Omental fat pad (tissue), 4 donors: ENCODE measurements around the gene KRTAP10-5. TPM values are rescaled to one million over a fixed set of nuclear protein-coding genes. Genes with fewer than 3 reads are reported as not detected.

Source experiments
- ATAC-seq: fragments of 150-250 bp; one replicate; pipeline ENCODE4 v1.9.1; 2016; ENCODE audit warnings: mild to moderate bottlenecking, moderate library complexity; ENCODE audit not compliant: low FRiP score
- DNase-seq: peaks from one replicate; pipeline ENCODE4 v3.0.0-alpha.2; 2019; ENCODE audit warnings: low spot score
- total RNA-seq, 4 donors: library from RNA; depleted of rRNA; stranded (reverse); fragments of >200 nt; gene quantifications; one replicate each; pipeline ENCODE4 v1.1.0, GENCODE V29; 2016
- TF ChIP-seq, protein P1 (sequence below), 3 donors: fragments of 450-650 bp; IDR thresholded peaks; one replicate each; pipeline ENCODE4 v1.5.1; 2016 to 2017; ENCODE audit warnings: antibody characterized with exemption in 3 of 3, mild to moderate bottlenecking in 3 of 3, moderate library complexity in 2 of 3

KRTAP10-5 gene
- total RNA-seq, 4 donors from 2014 or later: not detected

DNA sequence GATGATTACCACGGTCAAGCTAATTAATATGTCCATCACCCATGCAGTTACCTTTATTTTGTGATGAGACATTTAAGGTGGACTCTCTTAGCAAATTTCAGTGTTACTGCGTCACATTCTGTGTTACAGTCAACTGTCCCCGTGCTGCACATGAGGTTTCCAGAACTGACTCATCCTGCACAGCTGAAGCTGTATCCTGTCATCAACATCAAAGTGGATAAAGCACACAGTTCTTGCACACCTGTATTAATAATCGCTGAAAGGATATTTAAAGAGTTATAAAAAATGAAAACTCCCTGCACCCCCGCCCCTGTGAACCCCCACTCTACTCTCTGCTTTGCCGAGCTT, 3.4 kb upstream of the KRTAP10-5 start:
- TF ChIP-seq, protein P1, sequence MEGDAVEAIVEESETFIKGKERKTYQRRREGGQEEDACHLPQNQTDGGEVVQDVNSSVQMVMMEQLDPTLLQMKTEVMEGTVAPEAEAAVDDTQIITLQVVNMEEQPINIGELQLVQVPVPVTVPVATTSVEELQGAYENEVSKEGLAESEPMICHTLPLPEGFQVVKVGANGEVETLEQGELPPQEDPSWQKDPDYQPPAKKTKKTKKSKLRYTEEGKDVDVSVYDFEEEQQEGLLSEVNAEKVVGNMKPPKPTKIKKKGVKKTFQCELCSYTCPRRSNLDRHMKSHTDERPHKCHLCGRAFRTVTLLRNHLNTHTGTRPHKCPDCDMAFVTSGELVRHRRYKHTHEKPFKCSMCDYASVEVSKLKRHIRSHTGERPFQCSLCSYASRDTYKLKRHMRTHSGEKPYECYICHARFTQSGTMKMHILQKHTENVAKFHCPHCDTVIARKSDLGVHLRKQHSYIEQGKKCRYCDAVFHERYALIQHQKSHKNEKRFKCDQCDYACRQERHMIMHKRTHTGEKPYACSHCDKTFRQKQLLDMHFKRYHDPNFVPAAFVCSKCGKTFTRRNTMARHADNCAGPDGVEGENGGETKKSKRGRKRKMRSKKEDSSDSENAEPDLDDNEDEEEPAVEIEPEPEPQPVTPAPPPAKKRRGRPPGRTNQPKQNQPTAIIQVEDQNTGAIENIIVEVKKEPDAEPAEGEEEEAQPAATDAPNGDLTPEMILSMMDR (IDR thresholded peaks at IDR 0.05): no peak
- ATAC-seq (no peak), DNase-seq (no peak)

DNA sequence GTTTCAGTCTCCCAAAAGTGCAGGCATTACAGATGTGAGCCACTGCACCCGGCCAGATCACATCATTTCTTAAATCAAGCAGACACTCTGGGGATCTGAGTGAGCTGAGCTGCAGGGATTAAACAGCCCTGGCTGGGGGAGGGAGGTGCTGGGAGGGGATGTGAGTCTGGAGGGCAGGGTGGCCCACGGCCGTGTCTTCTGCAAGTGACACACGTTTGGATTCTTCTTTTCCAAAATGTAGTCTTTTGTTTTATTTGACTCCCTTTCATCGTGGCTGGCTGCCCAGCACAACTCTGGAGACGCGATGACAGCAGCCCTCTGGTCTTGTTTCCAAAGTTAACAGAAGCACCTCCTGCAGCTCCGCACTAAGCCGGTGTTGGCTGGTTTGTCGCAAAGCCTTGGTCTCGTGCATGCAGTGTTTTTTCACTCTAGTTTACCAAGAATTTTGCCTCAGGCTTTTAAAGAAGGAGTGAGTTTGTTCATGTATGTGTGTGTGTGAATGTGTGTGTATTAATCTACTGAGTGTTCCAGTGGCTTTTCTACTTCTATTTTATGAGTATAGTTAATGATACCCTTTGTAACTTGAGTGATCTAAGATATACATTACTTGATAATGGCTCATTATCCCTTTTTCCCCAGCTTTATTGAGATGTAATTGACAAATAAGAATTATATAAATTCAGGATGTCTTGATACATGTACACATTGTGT, 2.8 kb upstream of the KRTAP10-5 start:
- no peak for ATAC-seq
- TF ChIP-seq, protein P1 (IDR thresholded peaks at IDR 0.05): no peak
- no peak for DNase-seq

GRCh38 chr21:44582055-44582454, 1.7 kb upstream of the KRTAP10-5 start:
- DNase-seq (no peak), ATAC-seq (no peak)
- TF ChIP-seq, protein P1 (IDR thresholded peaks at IDR 0.05): no peak

- DNase-seq: no peak
- TF ChIP-seq, protein P1 (IDR thresholded peaks at IDR 0.05): no peak
- ATAC-seq: no peak
These were observed 754 bp upstream of the KRTAP10-5 start for GRCh38 chr21:44581158-44581557.

- DNase-seq (no peak), ATAC-seq (no peak)
- TF ChIP-seq, protein P1 (IDR thresholded peaks at IDR 0.05): no peak
These were observed 615 bp downstream of the KRTAP10-5 start for GRCh38 chr21:44579833-44580144.

GRCh38 chr21:44579056-44579832, 1.2 kb downstream of the KRTAP10-5 start:
- TF ChIP-seq, protein P1 (IDR thresholded peaks at IDR 0.05): no peak
- DNase-seq (no peak), ATAC-seq (no peak)
